ENCODE results near the gene CGAS. TPM values are rescaled to one million over a fixed set of nuclear protein-coding genes. Genes with fewer than 3 reads are reported as not detected.

Gene CGAS
- total RNA-seq, 1 experiment from 2014 or later, result 25.5 TPM

DNA sequence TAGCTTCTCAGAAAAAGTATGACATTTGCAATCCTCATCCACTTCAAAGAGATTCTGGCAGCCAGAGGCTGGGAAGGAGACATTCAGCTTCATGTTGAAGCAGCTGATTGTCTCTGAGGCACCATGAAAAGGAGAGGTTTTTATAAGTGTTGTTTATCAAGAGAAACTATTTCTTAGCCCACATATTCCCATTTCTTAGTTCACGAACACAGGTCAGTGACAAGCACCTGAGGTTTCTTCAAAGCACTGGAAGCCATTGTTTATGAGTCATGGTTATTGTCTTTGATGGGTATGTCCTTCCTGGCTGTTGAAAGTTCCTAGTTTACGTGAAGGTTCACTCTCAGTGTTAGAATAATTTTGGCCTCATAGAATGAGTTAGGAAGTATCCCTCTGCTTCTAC lies 60.4 kb downstream of the CGAS start:
- H3K27me3 ChIP-seq (ENCODE audit: insufficient read depth, low read depth), result no peaks in the 10 kb centered on the region
- no peaks in the 10 kb centered on the region for H3K9me2 ChIP-seq (ENCODE audit: insufficient read depth)
- H3K4me2 ChIP-seq, result 0 out of 2 replicates have a peak overlapping the region, but pooled peaks have one; percentile 11
- BruUV-seq (replicated peaks), result no TSS peak
- H3K36me3 ChIP-seq (ENCODE audit: low read depth), result no peaks in the 10 kb centered on the region
- ChIA-PET CTCF (no interaction called here), POLR2A (ENCODE audit: unreplicated experiment) (interaction anchor here (0.7 kb wide), 1 partner anchor 70 kb away, joined by 3 read pairs; no protein-coding TSS in a partner anchor)
- TF ChIP-seq EZH2 (IDR thresholded peaks at IDR 0.05; ENCODE audit: low read depth), result no peak
- TF ChIP-seq, protein P1, sequence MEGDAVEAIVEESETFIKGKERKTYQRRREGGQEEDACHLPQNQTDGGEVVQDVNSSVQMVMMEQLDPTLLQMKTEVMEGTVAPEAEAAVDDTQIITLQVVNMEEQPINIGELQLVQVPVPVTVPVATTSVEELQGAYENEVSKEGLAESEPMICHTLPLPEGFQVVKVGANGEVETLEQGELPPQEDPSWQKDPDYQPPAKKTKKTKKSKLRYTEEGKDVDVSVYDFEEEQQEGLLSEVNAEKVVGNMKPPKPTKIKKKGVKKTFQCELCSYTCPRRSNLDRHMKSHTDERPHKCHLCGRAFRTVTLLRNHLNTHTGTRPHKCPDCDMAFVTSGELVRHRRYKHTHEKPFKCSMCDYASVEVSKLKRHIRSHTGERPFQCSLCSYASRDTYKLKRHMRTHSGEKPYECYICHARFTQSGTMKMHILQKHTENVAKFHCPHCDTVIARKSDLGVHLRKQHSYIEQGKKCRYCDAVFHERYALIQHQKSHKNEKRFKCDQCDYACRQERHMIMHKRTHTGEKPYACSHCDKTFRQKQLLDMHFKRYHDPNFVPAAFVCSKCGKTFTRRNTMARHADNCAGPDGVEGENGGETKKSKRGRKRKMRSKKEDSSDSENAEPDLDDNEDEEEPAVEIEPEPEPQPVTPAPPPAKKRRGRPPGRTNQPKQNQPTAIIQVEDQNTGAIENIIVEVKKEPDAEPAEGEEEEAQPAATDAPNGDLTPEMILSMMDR (conservative IDR thresholded peaks at IDR 0.05), result no peak
- H3F3A ChIP-seq (ENCODE audit: insufficient read depth, low read depth), result peaks cover 38% of the 10 kb centered on the region; the same call in 1 of the 2 replicates
- H4K20me1 ChIP-seq (ENCODE audit: insufficient read depth), result no peaks in the 10 kb centered on the region
- H3K79me2 ChIP-seq (ENCODE audit: low read depth), result no peaks in the 10 kb centered on the region
- DNase-seq, result peak in 1 of 2 experiments; percentile 46
- no peak overlapping the region for H3K4me3 ChIP-seq
- H3K4me1 ChIP-seq (replicated peaks; ENCODE audit: insufficient read depth), result peaks cover 35% of the 10 kb centered on the region
- H3K27ac ChIP-seq, result no peak overlapping the region
- no peaks in the 10 kb centered on the region for H3K9me3 ChIP-seq (ENCODE audit: insufficient read depth, low read depth)
- intact Hi-C loops (cut with micrococcal nuclease; ENCODE audit: unreplicated experiment), result no loop called here
- no peak overlapping the region for H2AFZ ChIP-seq

DNA sequence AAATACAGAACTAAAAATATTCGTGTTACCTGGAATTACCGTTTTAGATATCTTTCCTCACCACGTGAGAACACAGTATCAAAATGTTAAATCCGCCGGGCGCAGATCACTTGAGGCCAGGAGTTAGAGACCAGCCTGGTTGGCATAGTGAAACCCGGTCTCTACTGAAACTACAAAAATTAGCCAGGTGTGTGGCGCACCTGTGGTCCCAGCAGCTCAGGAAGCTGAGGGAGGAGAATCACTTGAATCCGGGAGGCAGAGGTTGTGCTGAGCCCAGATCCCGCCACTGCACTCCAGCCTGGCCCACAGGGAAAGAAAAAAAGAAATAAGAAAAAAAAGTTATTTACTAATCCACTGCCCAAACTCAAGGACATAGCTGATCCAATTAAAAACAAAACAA lies 62.2 kb downstream of the CGAS start:
- no peaks in the 10 kb centered on the region for H3K9me3 ChIP-seq (ENCODE audit: insufficient read depth, low read depth)
- H3K4me2 ChIP-seq, result peak overlapping the region; percentile 81; the same call in 1 of the 2 replicates
- TF ChIP-seq, protein P1 (conservative IDR thresholded peaks at IDR 0.05), result no peak
- no peak for DNase-seq
- H3K27ac ChIP-seq, result peak overlapping the region; percentile 78
- ChIA-PET POLR2A (ENCODE audit: unreplicated experiment) (no interaction called here), CTCF (interaction anchor here (0.6 kb wide), 1 partner anchor 25 kb away, joined by 12 read pairs; no protein-coding TSS in a partner anchor)
- BruUV-seq (replicated peaks), result no TSS peak
- peaks cover 38% of the 10 kb centered on the region; the same call in 1 of the 2 replicates for H3F3A ChIP-seq (ENCODE audit: insufficient read depth, low read depth)
- no peaks in the 10 kb centered on the region for H3K27me3 ChIP-seq (ENCODE audit: insufficient read depth, low read depth)
- H3K79me2 ChIP-seq (ENCODE audit: low read depth), result no peaks in the 10 kb centered on the region
- no peaks in the 10 kb centered on the region for H3K36me3 ChIP-seq (ENCODE audit: low read depth)
- no peaks in the 10 kb centered on the region for H3K9me2 ChIP-seq (ENCODE audit: insufficient read depth)
- intact Hi-C loops (cut with micrococcal nuclease; ENCODE audit: unreplicated experiment), result loop anchor here (1.0 to 5.0 kb wide), 3 partner anchors 60 to 262 kb away; partner anchors contain the start of gene SLC17A5
- no peak overlapping the region for H3K4me3 ChIP-seq
- H2AFZ ChIP-seq, result no peak overlapping the region
- no peaks in the 10 kb centered on the region for H4K20me1 ChIP-seq (ENCODE audit: insufficient read depth)
- peaks cover 31% of the 10 kb centered on the region for H3K4me1 ChIP-seq (replicated peaks; ENCODE audit: insufficient read depth)

DNA sequence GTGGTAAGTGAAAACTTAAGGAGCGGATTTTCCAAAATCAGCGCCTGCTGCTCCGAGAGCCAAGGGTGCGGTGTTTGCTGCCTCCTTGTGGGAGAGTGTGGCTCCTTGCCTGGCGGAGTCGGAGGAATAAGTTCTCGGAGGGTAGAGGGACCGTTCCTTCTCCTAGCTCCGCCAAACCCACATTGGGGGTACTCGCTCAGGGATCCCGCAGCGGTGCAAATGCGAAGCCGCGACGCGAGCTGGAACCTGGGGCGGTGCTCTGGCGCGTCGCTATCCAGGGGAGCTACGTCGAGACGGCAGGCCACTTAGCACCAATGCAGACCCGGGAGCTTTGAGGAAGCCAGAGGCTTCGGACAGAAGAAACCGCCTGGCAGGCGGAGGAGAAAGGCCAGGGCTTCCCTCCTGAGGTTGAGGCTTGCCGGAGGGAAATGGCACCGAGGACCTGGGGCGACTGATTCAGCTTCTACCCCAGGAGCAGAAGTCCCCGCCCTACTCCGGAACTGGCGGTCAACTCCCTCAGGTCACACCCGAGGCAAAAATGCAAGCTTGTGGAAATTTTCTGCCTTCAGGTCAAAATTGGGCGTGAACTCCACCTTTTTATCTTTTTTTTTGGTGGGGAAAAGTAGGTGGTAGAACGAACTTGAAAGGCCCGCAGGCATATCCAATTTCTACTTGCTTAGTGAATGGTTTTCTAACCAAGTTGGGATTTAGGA lies 63.1 kb downstream of the CGAS start:
- Histone ChIP-seq H3K27ac (peak overlapping the region; percentile 78), H3F3A (ENCODE audit: insufficient read depth, low read depth) (peaks cover 36% of the 10 kb centered on the region; the same call in 1 of the 2 replicates), H3K9me3 (ENCODE audit: insufficient read depth, low read depth) (no peaks in the 10 kb centered on the region), H3K36me3 (ENCODE audit: low read depth) (no peaks in the 10 kb centered on the region), H3K79me2 (ENCODE audit: low read depth) (no peaks in the 10 kb centered on the region), H4K20me1 (ENCODE audit: insufficient read depth) (no peaks in the 10 kb centered on the region), H2AFZ (peak overlapping the region; percentile 85), H3K9me2 (ENCODE audit: insufficient read depth) (no peaks in the 10 kb centered on the region), H3K4me2 (peak overlapping the region; percentile 81), H3K4me1 (replicated peaks; ENCODE audit: insufficient read depth) (peaks cover 31% of the 10 kb centered on the region), H3K27me3 (ENCODE audit: insufficient read depth, low read depth) (no peaks in the 10 kb centered on the region), H3K4me3 (peak overlapping the region; percentile 58)
- DNase-seq, result peak; percentile 86 to 87
- ChIA-PET POLR2A (ENCODE audit: unreplicated experiment) (interaction anchor here (0.5 to 0.7 kb wide), 3 partner anchors 61 to 264 kb away, joined by 3 to 6 read pairs (median 5); no protein-coding TSS in a partner anchor), CTCF (interaction anchor here (0.7 to 1.5 kb wide), 6 partner anchors 10 to 264 kb away, joined by 3 to 7 read pairs (median 3); no protein-coding TSS in a partner anchor)
- TF ChIP-seq EZH2 (IDR thresholded peaks at IDR 0.05; ENCODE audit: low read depth), result no peak
- TF ChIP-seq, protein P1 (conservative IDR thresholded peaks at IDR 0.05), result peak; percentile 77
- TSS peak; percentile 77 for BruUV-seq (replicated peaks)
- intact Hi-C loops (cut with micrococcal nuclease; ENCODE audit: unreplicated experiment), result loop anchor here (1.0 to 5.0 kb wide), 3 partner anchors 61 to 263 kb away; partner anchors contain the start of gene SLC17A5

All from PC-9 (cell line).